GM10266 (cell line): ENCODE results near the gene CPXM2.

Experiments used
- DNase-seq: peaks from one replicate; pipeline ENCODE4 v3.0.0; 2012; ENCODE audit errors: extremely low spot score
- TF ChIP-seq, protein P1 (sequence below): IDR thresholded peaks from 2 replicates; pipeline ENCODE4 v1.5.1; 2012; ENCODE audit warnings: mild to moderate bottlenecking, low read depth; ENCODE audit not compliant: control insufficient read depth, insufficient read depth; ENCODE audit errors: missing control alignments

The CPXM2 gene

DNA sequence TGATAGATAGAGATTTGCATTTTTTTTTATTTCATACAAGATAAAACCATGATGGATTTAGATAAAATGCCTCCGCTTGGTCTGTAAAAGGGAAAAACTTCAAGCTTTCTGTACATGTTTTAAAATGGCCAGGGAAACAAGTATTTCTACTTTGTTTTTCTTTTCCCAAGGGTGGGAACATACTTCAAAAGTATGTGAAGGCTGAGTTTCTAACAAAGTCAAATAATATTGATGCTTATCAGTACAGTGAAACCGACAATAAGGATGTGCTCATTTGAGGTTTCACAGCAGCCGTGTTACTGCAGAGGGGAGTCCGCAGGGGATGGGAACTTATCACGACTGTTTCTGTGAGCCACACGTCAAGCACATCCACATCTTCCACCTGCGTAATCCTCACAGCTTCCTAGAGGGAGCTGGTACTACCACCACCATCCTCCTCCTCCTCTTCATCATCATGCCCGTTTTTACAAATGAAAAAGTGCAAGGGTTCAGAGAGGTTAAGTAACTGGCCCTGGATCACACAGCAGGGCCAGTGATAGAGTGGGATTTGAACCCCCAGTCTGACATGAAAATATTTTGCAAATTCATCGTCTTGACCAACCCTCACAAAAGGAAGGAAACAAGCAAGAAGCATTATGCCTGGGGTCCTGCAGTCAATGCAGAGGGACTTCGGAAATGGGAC is 131.1 kb downstream of the CPXM2 start:
- DNase-seq = no peak
- TF ChIP-seq, protein P1, sequence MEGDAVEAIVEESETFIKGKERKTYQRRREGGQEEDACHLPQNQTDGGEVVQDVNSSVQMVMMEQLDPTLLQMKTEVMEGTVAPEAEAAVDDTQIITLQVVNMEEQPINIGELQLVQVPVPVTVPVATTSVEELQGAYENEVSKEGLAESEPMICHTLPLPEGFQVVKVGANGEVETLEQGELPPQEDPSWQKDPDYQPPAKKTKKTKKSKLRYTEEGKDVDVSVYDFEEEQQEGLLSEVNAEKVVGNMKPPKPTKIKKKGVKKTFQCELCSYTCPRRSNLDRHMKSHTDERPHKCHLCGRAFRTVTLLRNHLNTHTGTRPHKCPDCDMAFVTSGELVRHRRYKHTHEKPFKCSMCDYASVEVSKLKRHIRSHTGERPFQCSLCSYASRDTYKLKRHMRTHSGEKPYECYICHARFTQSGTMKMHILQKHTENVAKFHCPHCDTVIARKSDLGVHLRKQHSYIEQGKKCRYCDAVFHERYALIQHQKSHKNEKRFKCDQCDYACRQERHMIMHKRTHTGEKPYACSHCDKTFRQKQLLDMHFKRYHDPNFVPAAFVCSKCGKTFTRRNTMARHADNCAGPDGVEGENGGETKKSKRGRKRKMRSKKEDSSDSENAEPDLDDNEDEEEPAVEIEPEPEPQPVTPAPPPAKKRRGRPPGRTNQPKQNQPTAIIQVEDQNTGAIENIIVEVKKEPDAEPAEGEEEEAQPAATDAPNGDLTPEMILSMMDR = no peak

- no peak for DNase-seq
These were observed 132.0 kb downstream of the CPXM2 start for GRCh38 chr10:123759501-123760031.

DNA sequence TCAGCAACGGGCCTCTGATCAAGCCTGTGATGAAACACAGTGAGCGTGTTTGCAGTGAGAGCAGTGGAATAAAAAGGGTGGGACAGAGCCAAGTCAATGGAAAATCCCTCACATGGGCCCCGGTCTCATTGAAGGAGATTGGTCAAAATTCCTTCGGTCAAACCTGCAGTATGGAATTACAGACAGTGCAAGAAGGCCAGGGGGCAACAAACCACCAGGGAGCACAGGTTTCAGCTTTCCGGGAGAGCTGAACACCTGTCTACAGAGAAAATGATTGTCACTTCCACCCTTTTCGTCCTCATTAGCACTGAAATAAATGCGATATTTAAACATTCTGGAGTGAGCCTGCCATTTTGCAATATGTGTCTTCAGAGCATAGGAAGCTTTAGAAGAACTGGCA is 132.6 kb downstream of the CPXM2 start:
- TF ChIP-seq, protein P1 = no peak
- DNase-seq = no peak

More at GRCh38 chr10:123759501-123760031, 132.0 kb downstream of the CPXM2 start:
- TF ChIP-seq, protein P1 = no peak

DNA sequence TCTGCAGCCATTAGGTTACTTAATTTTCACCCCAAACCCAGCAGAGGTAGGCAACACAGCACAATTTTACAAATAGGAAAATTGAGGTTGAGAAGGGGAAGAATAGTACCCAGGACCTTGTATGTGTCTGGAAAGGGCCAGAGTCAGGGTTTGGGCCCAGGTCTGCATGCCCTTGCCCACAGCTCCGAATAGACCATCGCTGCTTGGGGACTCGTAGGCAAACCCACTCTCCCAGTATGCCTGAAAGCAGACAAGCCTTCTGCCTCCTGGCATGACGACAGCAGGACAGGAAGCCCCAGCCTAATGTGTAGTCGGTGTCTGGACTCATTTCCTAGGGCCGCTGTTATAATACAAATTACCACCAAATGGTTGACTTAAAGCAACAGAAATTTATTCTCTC is 133.8 kb downstream of the CPXM2 start:
- DNase-seq = no peak
- TF ChIP-seq, protein P1 = no peak

GRCh38 chr10:123755061-123755460 is 136.5 kb downstream of the CPXM2 start:
- TF ChIP-seq, protein P1 = no peak
- DNase-seq = no peak

DNA sequence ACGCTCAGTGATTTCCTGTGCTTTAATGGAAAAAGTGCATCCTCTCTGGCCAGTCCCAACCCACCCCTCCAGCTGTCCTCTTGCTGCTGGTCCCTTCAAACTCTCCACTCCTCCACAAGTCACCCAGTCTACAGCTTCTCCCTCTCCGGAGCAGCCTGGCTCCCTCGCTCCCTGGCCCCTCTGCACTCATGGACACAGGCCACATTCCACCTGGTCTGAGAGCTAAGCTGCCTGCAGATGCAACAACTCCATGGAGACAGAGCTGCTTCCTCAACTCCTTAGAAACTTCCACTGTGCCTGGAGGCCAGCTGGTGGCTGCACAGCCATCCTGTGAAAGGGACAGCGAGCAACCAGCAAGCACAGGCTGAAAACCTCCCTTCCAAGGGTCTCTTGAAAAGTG is 137.5 kb downstream of the CPXM2 start:
- no peak for DNase-seq
- TF ChIP-seq, protein P1 = no peak
